Spleen (tissue), 11 donors: ENCODE data around the gene FGD5. TPM values are rescaled to one million over a fixed set of nuclear protein-coding genes. Genes with fewer than 3 reads are reported as not detected.

Experiments used
- DNase-seq: peaks from one replicate; pipeline ENCODE4 v3.0.0-alpha.2; 2020
- H3K27ac ChIP-seq, 8 donors: fragments of 200-600 bp; sonication (generic) in 7 of 8; 1 replicate in 4 of 8; 2 replicates in 4 of 8; pipeline versions ENCODE4 v1.5.0 to v1.8.0; 2016 to 2021; ENCODE audit warnings: inconsistent platforms in 4 of 8, mild to moderate bottlenecking in 4 of 8, moderate library complexity in 1 of 8
- H3K27me3 ChIP-seq, 7 donors: fragments of 200-600 bp; sonication (generic) in 6 of 7; replicated peaks in 1 of 7; 1 replicate in 4 of 7; 2 replicates in 3 of 7; pipeline versions ENCODE4 v1.5.0 to v1.8.0; 2016 to 2021; ENCODE audit warnings: inconsistent platforms in 3 of 7, mild to moderate bottlenecking in 1 of 7
- H3K36me3 ChIP-seq, 6 donors: fragments of 200-600 bp; sonication (generic) in 5 of 6; 1 replicate in 4 of 6; 2 replicates in 2 of 6; pipeline versions ENCODE4 v1.5.0 to v1.8.0; 2016 to 2021; ENCODE audit warnings: inconsistent platforms in 2 of 6
- H3K4me1 ChIP-seq, 6 donors: fragments of 200-600 bp; sonication (generic) in 5 of 6; 1 replicate in 3 of 6; 2 replicates in 3 of 6; pipeline versions ENCODE4 v1.5.0 to v1.8.0; 2016 to 2021; ENCODE audit warnings: inconsistent platforms in 3 of 6
- H3K4me3 ChIP-seq, 8 donors: fragments of 200-600 bp; sonication (generic) in 7 of 8; 1 replicate in 4 of 8; 2 replicates in 4 of 8; pipeline versions ENCODE4 v1.5.0 to v1.8.0; 2016 to 2021; ENCODE audit warnings: inconsistent platforms in 4 of 8, mild to moderate bottlenecking in 4 of 8, moderate library complexity in 2 of 8
- H3K9me3 ChIP-seq, 8 donors: fragments of 200-600 bp; sonication (generic) in 7 of 8; 1 replicate in 4 of 8; 2 replicates in 4 of 8; pipeline versions ENCODE4 v1.5.0 to v1.8.0; 2016 to 2021; ENCODE audit warnings: inconsistent platforms in 4 of 8
- CTCF ChIP-seq, 11 experiments: fragments of 200-600 bp in 7 of 11; fragments of 450-650 bp in 4 of 11; sonication (generic) in 4 of 11; IDR thresholded peaks in 8 of 11; conservative IDR thresholded peaks in 3 of 11; 1 replicate in 7 of 11; 2 replicates in 4 of 11; pipeline versions ENCODE4 v1.4.0 to v1.8.0; 2016 to 2021; ENCODE audit warnings: antibody characterized with exemption in 11 of 11, inconsistent platforms in 4 of 11, mild to moderate bottlenecking in 1 of 11
- POLR2A ChIP-seq, 3 donors: fragments of 450-650 bp; IDR thresholded peaks; one replicate each; pipeline ENCODE4 v1.5.1; 2017; ENCODE audit warnings: antibody characterized with exemption in 3 of 3, mild to moderate bottlenecking in 1 of 3
- POLR2AphosphoS5 ChIP-seq, 3 donors: sonication (generic); formaldehyde crosslinking; IDR thresholded peaks; one replicate each; pipeline ENCODE4 v1.5.1; 2017; ENCODE audit warnings: antibody characterized with exemption in 3 of 3
- WGBS, 5 donors: extraction: QIAGEN DNeasy Blood & Tissue Kit in 3 of 5; methylation state at CpG; one replicate each; pipeline versions ENCODE4 v1.1.5 to v1.1.7; 2013 to 2018; 5-methylcytosine and 5-hydroxymethylcytosine counted together
- intact Hi-C: fragments of 100-400 bp; cut with DNase I; formaldehyde crosslinking; loops from one replicate; pipeline ENCODE4 v1.15.0; 2023; ENCODE audit warnings: low total_unique reads
- polyA plus RNA-seq, 3 donors: library from polyadenylated mRNA; stranded (reverse); fragments of 200-250 nt; gene quantifications; one replicate each; pipeline ENCODE4 v1.2.1, GENCODE V29; 2013
- total RNA-seq, 7 donors: library from RNA; depleted of rRNA in 3 of 7; stranded (reverse); fragments of >200 nt in 3 of 7; fragmentation: NEBNext Ultra II Directional in 4 of 7; extraction: Animal tissue kit (Norgen Biotek cat#: 25700) in 4 of 7; gene quantifications; one replicate each; pipeline versions ENCODE4 v1.1.0 to v1.2.1, GENCODE V29; 2016 to 2021
- donor health status: healthy with polysubstance abuse.
- donor health status: DM: no; HTN: no; CAD: no; lungs with moderate emphysema.
- donor health status: DM: no; HTN: no; CAD: no.
- donor health status: Bipolar disorder and iron deficiency.
- donor health status: healthy.
- donor health status: DM: no; HTN: no; CAD: no.
- donor health status: DM: yes; HTN: yes; CAD: no.

The FGD5 gene
- total and polyA plus RNA-seq, 10 donors = 6.0 to 145 (median 63.8) TPM

GRCh38 chr3:14793126-14793857 lies 25.5 kb upstream of the FGD5 start:
- H3K4me3 ChIP-seq = no peak overlapping the region
- intact Hi-C loops = loop anchor here (10.0 kb wide), 1 partner anchor 122 kb away; no protein-coding TSS in a partner anchor
- WGBS, 5 donors = 51 to 73% (median 63%) methylated on average over 15 of the region's 15 CpGs
- peaks cover 0 to 32% (median 19%) of the 10 kb centered on the region in 6 donors for H3K4me1 ChIP-seq
- no peaks in the 10 kb centered on the region for H3K9me3 ChIP-seq
- TF ChIP-seq CTCF (IDR thresholded peaks at IDR 0.05 in 8 of 11, conservative IDR thresholded peaks at IDR 0.05 in 3 of 11) (no peak), POLR2AphosphoS5 (IDR thresholded peaks at IDR 0.05) (peak in 1 of 3 donors; percentile 11)
- H3K36me3 ChIP-seq = no peaks in the 10 kb centered on the region
- peak overlapping the region; percentile 14 to 72 (median 56) for H3K27ac ChIP-seq
- peak; percentile 59 for DNase-seq
- H3K27me3 ChIP-seq = peaks cover 0 to 19% (median 0%) of the 10 kb centered on the region in 7 donors

DNA sequence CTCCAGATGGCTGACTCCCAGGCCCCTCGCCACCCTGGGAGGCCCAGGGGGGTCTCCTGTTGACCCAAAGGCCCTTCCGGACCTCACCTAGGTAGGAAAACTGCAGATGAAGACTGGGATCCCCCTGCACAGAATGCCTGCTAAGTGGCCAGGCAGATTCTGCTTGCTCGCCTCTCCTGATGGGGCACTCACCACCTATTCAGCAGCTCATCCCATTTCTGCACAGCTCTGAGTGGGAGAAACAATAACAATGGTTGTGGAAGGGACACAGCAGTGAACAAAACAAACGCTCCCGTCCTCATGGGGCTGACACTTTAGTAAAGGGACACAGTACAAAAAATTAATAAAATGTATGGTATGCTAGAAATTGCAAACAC lies 24.9 kb upstream of the FGD5 start:
- Histone ChIP-seq H3K9me3 (no peaks in the 10 kb centered on the region), H3K36me3 (no peaks in the 10 kb centered on the region), H3K4me3 (no peak overlapping the region), H3K27ac (peak overlapping the region; percentile 5 to 72 (median 44)), H3K27me3 (peaks cover 0 to 19% (median 0%) of the 10 kb centered on the region in 7 donors), H3K4me1 (peaks cover 0 to 32% (median 19%) of the 10 kb centered on the region in 6 donors)
- no peak for TF ChIP-seq POLR2A (IDR thresholded peaks at IDR 0.05)
- no peak for TF ChIP-seq CTCF (IDR thresholded peaks at IDR 0.05 in 8 of 11, conservative IDR thresholded peaks at IDR 0.05 in 3 of 11)
- no peak for TF ChIP-seq POLR2AphosphoS5 (IDR thresholded peaks at IDR 0.05)
- WGBS, 5 donors = 73 to 89% (median 78%) methylated on average over 5 of the region's 5 CpGs
- intact Hi-C loops = loop anchor here (10.0 kb wide), 1 partner anchor 121 kb away; no protein-coding TSS in a partner anchor
- no peak for DNase-seq

- intact Hi-C loops = loop anchor here (10.0 kb wide), 1 partner anchor 120 kb away; no protein-coding TSS in a partner anchor
- peak overlapping the region in 5 of 8 donors; percentile 26 to 72 (median 62) for H3K27ac ChIP-seq
- DNase-seq = no peak
- no peaks in the 10 kb centered on the region for H3K36me3 ChIP-seq
- no peaks in the 10 kb centered on the region for H3K9me3 ChIP-seq
- TF ChIP-seq POLR2A (IDR thresholded peaks at IDR 0.05) = no peak
- no peak for TF ChIP-seq CTCF (IDR thresholded peaks at IDR 0.05 in 8 of 11, conservative IDR thresholded peaks at IDR 0.05 in 3 of 11)
- TF ChIP-seq POLR2AphosphoS5 (IDR thresholded peaks at IDR 0.05) = no peak
- WGBS, 5 donors = 90 to 98% (median 92%) methylated on average over 2 of the region's 2 CpGs
- H3K4me1 ChIP-seq = peaks cover 0 to 32% (median 19%) of the 10 kb centered on the region in 6 donors
- no peak overlapping the region for H3K4me3 ChIP-seq
- peaks cover 0 to 19% (median 0%) of the 10 kb centered on the region in 7 donors for H3K27me3 ChIP-seq
Measured at GRCh38 chr3:14794435-14794834, 24.3 kb upstream of the FGD5 start.

DNA sequence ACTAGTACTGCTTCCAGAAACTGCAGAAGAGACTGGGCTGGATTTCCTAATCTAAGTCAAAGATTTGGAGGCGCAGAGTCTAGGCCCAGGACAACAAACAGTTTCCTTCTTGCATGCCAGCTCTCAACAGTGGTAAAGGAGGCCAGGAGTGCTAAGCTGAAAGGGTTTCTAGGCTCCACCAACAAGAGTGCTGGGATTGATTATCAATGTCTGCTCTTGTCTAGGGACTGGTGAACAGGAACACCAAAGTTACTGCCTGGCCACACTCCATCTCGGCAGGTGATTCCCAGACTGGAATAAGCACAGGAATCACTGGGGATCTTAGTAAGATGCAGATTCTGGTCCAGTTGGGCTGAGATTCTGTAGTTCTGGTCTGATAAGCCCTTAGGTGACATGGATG lies 22.8 kb upstream of the FGD5 start:
- Histone ChIP-seq H3K27ac (no peak overlapping the region), H3K27me3 (peaks cover 0 to 9% (median 0%) of the 10 kb centered on the region in 7 donors), H3K4me3 (no peak overlapping the region), H3K9me3 (no peaks in the 10 kb centered on the region), H3K4me1 (peaks cover 0 to 39% (median 19%) of the 10 kb centered on the region in 6 donors), H3K36me3 (no peaks in the 10 kb centered on the region)
- peak; percentile 19 for DNase-seq
- TF ChIP-seq CTCF (IDR thresholded peaks at IDR 0.05 in 8 of 11, conservative IDR thresholded peaks at IDR 0.05 in 3 of 11) (no peak), POLR2A (IDR thresholded peaks at IDR 0.05) (no peak), POLR2AphosphoS5 (IDR thresholded peaks at IDR 0.05) (no peak)
- 73 to 87% (median 75%) methylated on average over 2 of the region's 2 CpGs for WGBS, 5 donors
- intact Hi-C loops = loop anchor here (10.0 kb wide), 1 partner anchor 119 kb away; no protein-coding TSS in a partner anchor
